Panc1 (cell line): ENCODE measurements around the gene USP37. TPM values are rescaled to one million over a fixed set of nuclear protein-coding genes. Genes with fewer than 3 reads are reported as not detected.

Experiments used
- ATAC-seq: fragments of 200-7000 bp; cut with Tn5 transposase; 2 replicates; pipeline ENCODE4 v1.9.1; 2020; ENCODE audit warnings: mild to moderate bottlenecking, moderate library complexity
- BruUV-seq: library from RNA; stranded (reverse); fragments of 400-500 nt; replicated peaks from 2 replicates; lab custom pipeline; 2021; lab: Mats Ljungman, UMichigan
- CTCF ChIA-PET: fragments of 300-600 bp; sonication (Branson Sonifier 250); formaldehyde crosslinking; loops from one replicate; lab custom pipeline; 2022; ENCODE audit warnings: antibody characterized with exemption; lab: Charles Lee
- POLR2A ChIA-PET: fragments of 300-600 bp; sonication (Branson Sonifier 250); formaldehyde crosslinking; loops from one replicate; lab custom pipeline; 2022; ENCODE audit warnings: antibody characterized with exemption; lab: Charles Lee
- DNase-seq: peaks from one replicate; pipeline ENCODE4 v3.0.0-alpha.2; 2010; ENCODE audit warnings: low read depth, low spot score
- H3K27ac ChIP-seq: 2 replicates; pipeline ENCODE4 v1.5.1; 2011; ENCODE audit warnings: mild to moderate bottlenecking, low read length, inconsistent platforms
- H3K27me3 ChIP-seq: fragments of 200-500 bp; sonication (Bioruptor generic); 2 replicates; pipeline ENCODE4 v1.6.0; 2014; ENCODE audit warnings: low read length, inconsistent platforms; ENCODE audit not compliant: control insufficient read depth, insufficient read depth
- H3K36me3 ChIP-seq: fragments of 200-500 bp; sonication (Bioruptor generic); 2 replicates; pipeline ENCODE4 v1.5.1; 2014; ENCODE audit warnings: inconsistent platforms, mild to moderate bottlenecking, low read length, moderate library complexity; ENCODE audit not compliant: control insufficient read depth, insufficient read depth
- H3K4me1 ChIP-seq: 2 replicates; pipeline ENCODE4 v1.5.1; 2011; ENCODE audit warnings: inconsistent platforms, mild to moderate bottlenecking, low read length, moderate library complexity; ENCODE audit not compliant: control insufficient read depth, insufficient read depth
- H3K4me3 ChIP-seq, 2 experiments: 2 replicates each; pipeline ENCODE4 v1.5.1; 2011 to 2012; ENCODE audit warnings: low read depth in 2 of 2, low read length in 2 of 2, mild to moderate bottlenecking in 2 of 2, inconsistent platforms in 1 of 2, moderate library complexity in 1 of 2
- H3K9me3 ChIP-seq: fragments of 200-500 bp; sonication (Bioruptor generic); 2 replicates; pipeline ENCODE4 v1.5.1; 2014; ENCODE audit warnings: low read depth, mild to moderate bottlenecking, inconsistent platforms, low read length, moderate library complexity; ENCODE audit not compliant: control insufficient read depth, insufficient read depth
- CTCF ChIP-seq: fragments of 450-650 bp; IDR thresholded peaks from 2 replicates; pipeline ENCODE4 v1.5.1; 2017; ENCODE audit warnings: mild to moderate bottlenecking
- POLR2AphosphoS5 ChIP-seq: IDR thresholded peaks from 2 replicates; pipeline ENCODE4 v1.6.1; 2012; ENCODE audit warnings: mild to moderate bottlenecking, low read depth, low read length, moderate library complexity
- REST ChIP-seq, 2 experiments: IDR thresholded peaks; 2 replicates each; pipeline ENCODE4 v1.6.1; 2011 to 2012; ENCODE audit warnings: low read depth in 2 of 2, control low read depth in 1 of 2, low read length in 1 of 2, mild to moderate bottlenecking in 1 of 2, moderate library complexity in 1 of 2; ENCODE audit not compliant: insufficient read depth in 1 of 2
- SIN3A ChIP-seq: IDR thresholded peaks from 2 replicates; pipeline ENCODE4 v1.6.1; 2012; ENCODE audit warnings: low read depth, mild to moderate bottlenecking, low read length, moderate library complexity, borderline replicate concordance; ENCODE audit not compliant: insufficient read depth
- TCF7L2 ChIP-seq: IDR thresholded peaks from 2 replicates; pipeline ENCODE4 v1.6.1; 2011; ENCODE audit warnings: mild to moderate bottlenecking, low read depth, low read length, inconsistent platforms
- in situ Hi-C: cut with HindIII; loops from 2 replicates; pipeline ENCODE4 v1.10.0; 2016; ENCODE audit warnings: low sequenced_read_pairs, low pct_unique_long_range_greater_than_20kb
- intact Hi-C: fragments of 100-400 bp; cut with micrococcal nuclease; formaldehyde crosslinking; loops from one replicate; pipeline ENCODE4 v1.10.0; 2022; ENCODE audit not compliant: unreplicated experiment
- total RNA-seq: library from RNA; stranded (reverse); gene quantifications from one replicate; pipeline ENCODE4 v1.2.1, GENCODE V29; 2021; ENCODE audit not compliant: unreplicated experiment

USP37 gene
- total RNA-seq, 1 experiment from 2014 or later: 19.2 TPM

GRCh38 chr2:218517434-218518206 lies 50.5 kb downstream of the USP37 start:
- TF ChIP-seq REST (IDR thresholded peaks at IDR 0.05; ENCODE audit: insufficient read depth in 1 of 2, low read depth in 2 of 2, low read length in 1 of 2) (no peak), CTCF (no peak), SIN3A (no peak), TCF7L2 (no peak), POLR2AphosphoS5 (no peak)
- BruUV-seq: no TSS peak
- POLR2A ChIA-PET: no interaction called here
- DNase-seq (no peak), ATAC-seq (no peak)
- CTCF ChIA-PET: no interaction called here
- Histone ChIP-seq H3K27ac (no peak overlapping the region), H3K4me3 (no peak overlapping the region), H3K27me3 (no peaks in the 10 kb centered on the region), H3K4me1 (no peaks in the 10 kb centered on the region), H3K36me3 (no peaks in the 10 kb centered on the region), H3K9me3 (no peaks in the 10 kb centered on the region)
- in situ Hi-C loops: no loop called here
- intact Hi-C loops: no loop called here

GRCh38 chr2:218516614-218517013 lies 51.5 kb downstream of the USP37 start:
- TF ChIP-seq POLR2AphosphoS5 (no peak), REST (IDR thresholded peaks at IDR 0.05; ENCODE audit: insufficient read depth in 1 of 2, low read depth in 2 of 2, low read length in 1 of 2) (no peak), CTCF (peak; percentile 49; the same call in 1 of the 2 replicates), SIN3A (no peak), TCF7L2 (no peak)
- no peaks in the 10 kb centered on the region for H3K9me3 ChIP-seq
- DNase-seq (no peak), ATAC-seq (no peak)
- CTCF ChIA-PET: interaction anchor here (0.6 kb wide), 1 partner anchor 92 kb away, joined by 6 read pairs; no protein-coding TSS in a partner anchor
- in situ Hi-C loops: no loop called here
- H3K36me3 ChIP-seq: no peaks in the 10 kb centered on the region
- H3K27ac ChIP-seq: no peak overlapping the region
- no peak overlapping the region for H3K4me3 ChIP-seq
- POLR2A ChIA-PET: no interaction called here
- H3K27me3 ChIP-seq: no peaks in the 10 kb centered on the region
- no TSS peak for BruUV-seq
- intact Hi-C loops: no loop called here
- H3K4me1 ChIP-seq: no peaks in the 10 kb centered on the region
